Bronchial epithelial cell (primary cell): ENCODE results near the gene NR3C1. TPM values are rescaled to one million over a fixed set of nuclear protein-coding genes. Genes with fewer than 3 reads are reported as not detected.
A peak's percentile ranks its signal among the peaks of the same experiment; 100 is the strongest.

Experiments
- DNase-seq: peaks from one replicate; pipeline ENCODE4 v3.0.0-alpha.2; 2010; ENCODE audit warnings: low read depth
- FAIRE-seq: peaks from 2 replicates; lab custom pipeline; 2011; peaks lifted over from hg19 to GRCh38; lab: Jason Lieb, UNC
- H3K27me3 ChIP-seq: 2 replicates; pipeline ENCODE4 v1.5.1; 2011; ENCODE audit warnings: low read length; ENCODE audit not compliant: control insufficient read depth, insufficient read depth
- H3K36me3 ChIP-seq: 2 replicates; pipeline ENCODE4 v1.5.1; 2011; ENCODE audit warnings: low read length; ENCODE audit not compliant: control insufficient read depth, insufficient read depth
- H3K4me3 ChIP-seq: 2 replicates; pipeline ENCODE4 v1.5.1; 2011; ENCODE audit warnings: mild to moderate bottlenecking, low read depth, low read length, control low read depth
- total RNA-seq: library from RNA; depleted of rRNA; stranded (reverse); fragments of >200 nt; gene quantifications from 2 replicates; pipeline ENCODE4 v1.2.1, GENCODE V29; 2014
- TF ChIP-seq, protein P1 (sequence below): IDR thresholded peaks from 2 replicates; pipeline ENCODE4 v1.5.1; 2011; ENCODE audit warnings: mild to moderate bottlenecking, moderate library complexity, low read length, control low read depth, inconsistent platforms; ENCODE audit not compliant: insufficient read depth, severe bottlenecking

NR3C1 gene
- total RNA-seq, 1 donor from 2014 or later = 41.9 TPM

DNA sequence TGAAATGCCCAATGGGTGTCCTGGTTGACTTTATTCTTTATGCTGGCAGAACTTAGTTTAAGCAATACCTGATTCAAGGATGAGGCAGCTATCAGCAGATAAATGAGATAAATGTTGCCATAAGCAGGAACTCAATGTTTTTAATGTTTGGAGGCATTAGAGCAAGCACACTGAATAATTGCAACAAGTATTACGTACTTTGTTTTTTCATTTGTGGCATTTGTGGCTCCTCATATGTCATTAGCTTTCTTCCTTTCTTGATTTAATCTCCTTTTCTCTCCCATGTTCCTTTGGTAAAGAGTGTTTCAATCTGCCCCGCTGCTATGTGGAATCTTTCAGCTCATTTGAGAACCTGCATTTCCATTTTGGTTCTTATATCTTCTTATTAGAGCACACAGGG lies 6.4 kb upstream of the NR3C1 start:
- no peaks in the 10 kb centered on the region for H3K27me3 ChIP-seq
- H3K36me3 ChIP-seq = no peaks in the 10 kb centered on the region
- TF ChIP-seq, protein P1, sequence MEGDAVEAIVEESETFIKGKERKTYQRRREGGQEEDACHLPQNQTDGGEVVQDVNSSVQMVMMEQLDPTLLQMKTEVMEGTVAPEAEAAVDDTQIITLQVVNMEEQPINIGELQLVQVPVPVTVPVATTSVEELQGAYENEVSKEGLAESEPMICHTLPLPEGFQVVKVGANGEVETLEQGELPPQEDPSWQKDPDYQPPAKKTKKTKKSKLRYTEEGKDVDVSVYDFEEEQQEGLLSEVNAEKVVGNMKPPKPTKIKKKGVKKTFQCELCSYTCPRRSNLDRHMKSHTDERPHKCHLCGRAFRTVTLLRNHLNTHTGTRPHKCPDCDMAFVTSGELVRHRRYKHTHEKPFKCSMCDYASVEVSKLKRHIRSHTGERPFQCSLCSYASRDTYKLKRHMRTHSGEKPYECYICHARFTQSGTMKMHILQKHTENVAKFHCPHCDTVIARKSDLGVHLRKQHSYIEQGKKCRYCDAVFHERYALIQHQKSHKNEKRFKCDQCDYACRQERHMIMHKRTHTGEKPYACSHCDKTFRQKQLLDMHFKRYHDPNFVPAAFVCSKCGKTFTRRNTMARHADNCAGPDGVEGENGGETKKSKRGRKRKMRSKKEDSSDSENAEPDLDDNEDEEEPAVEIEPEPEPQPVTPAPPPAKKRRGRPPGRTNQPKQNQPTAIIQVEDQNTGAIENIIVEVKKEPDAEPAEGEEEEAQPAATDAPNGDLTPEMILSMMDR = no peak
- H3K4me3 ChIP-seq = no peak overlapping the region
- FAIRE-seq (no peak), DNase-seq (no peak)

DNA sequence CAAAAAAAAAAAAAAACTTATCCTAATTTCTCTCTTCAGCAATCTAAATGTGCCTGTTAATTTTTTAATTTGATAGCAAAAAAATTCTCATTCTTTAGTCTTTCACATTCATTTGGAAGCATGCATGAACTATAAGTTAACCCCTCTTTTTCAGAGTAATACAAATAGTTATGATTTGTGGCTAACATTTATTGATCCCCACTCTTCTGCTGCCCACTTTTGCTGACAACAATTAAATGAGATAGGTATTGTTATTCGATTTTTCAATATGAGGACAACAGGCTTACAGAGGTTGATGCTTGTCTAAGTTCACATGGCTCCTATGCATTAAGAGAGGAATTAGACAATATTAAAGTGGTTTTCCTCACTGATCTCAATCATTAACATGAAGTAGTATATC lies 2.9 kb upstream of the NR3C1 start:
- Histone ChIP-seq H3K36me3 (no peaks in the 10 kb centered on the region), H3K27me3 (no peaks in the 10 kb centered on the region), H3K4me3 (no peak overlapping the region)
- FAIRE-seq = no peak
- DNase-seq = no peak
- TF ChIP-seq, protein P1 = no peak

- FAIRE-seq = no peak
- peak overlapping the region; percentile 63 for H3K4me3 ChIP-seq
- TF ChIP-seq, protein P1 = no peak
Measured at GRCh38 chr5:143405849-143406098, 2.3 kb upstream of the NR3C1 start.

DNA sequence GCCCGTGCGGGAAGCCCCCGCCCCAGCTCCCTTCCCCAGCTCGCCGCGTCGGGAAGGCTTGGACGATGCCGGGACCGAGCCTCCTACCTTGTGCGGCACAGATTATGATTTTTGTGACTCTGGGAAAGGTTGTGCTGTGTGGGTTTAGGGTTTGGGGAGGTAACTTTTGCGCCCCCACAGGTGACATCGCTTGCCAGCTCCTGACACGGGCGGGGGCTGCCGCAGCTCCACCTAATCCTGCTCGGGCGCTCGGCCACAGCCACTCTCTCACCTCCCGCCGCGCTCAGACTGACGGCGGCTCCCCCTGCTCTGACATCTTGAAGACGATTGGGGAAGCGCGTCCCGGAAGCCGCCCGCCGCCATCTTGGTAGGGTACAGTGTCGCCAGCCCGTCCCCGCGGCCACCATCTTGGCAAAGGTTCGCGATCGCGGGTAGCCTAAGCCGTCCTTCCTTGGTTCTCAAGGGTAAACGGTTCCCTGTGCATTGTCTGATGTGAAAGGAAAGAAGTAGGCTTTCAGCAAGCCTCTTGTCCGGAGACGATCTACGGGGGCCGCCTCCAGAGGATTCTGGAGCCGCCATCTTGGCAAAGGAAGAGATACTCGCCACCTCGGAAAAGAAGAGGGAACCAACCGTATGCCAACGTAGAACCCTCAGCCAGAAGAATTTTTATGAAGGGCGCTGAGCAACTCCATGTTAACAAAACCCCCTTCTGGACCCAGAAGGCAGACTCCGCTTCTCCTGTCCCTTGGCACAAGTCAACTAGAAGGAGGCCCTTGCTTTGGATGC lies 1.8 kb upstream of the NR3C1 start:
- FAIRE-seq = no peak
- DNase-seq = peak; percentile 42

More at GRCh38 chr5:143405849-143406098, 2.3 kb upstream of the NR3C1 start:
- DNase-seq = peak; percentile 4
- no peaks in the 10 kb centered on the region for H3K36me3 ChIP-seq
- H3K27me3 ChIP-seq = no peaks in the 10 kb centered on the region

DNA sequence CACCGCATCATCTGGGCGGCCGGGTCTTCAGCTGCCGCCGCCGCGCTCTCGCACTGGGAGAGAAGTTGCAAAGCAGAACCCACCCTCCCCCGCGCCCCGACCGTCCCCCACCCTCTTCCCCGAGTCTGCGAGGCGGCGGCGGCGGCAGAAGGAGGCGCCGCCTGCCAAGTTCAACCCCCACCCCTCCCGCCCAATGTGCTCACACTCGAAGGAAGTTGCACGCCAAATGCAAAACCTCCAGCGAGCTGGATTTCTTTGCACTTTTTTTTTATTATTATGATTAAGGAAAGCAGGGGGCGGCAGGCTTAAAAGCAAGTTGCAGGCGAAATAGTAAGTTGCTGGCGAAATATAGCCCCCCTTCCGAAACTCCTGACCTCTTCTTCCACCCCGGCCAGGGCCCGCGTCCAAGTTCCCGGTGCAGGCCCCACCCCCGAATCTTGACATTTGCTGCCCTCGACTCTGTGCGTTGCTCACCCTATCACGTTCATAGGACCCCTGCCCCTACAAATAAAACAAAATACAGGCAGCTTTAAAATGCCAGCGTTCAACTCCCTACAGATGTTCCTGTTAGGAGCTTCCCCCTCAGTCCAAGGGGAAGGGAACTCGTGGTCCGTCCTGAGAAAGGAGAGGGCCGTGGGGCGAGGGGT lies 1.1 kb upstream of the NR3C1 start:
- TF ChIP-seq, protein P1 = no peak
- peak; percentile 76 for DNase-seq
- Histone ChIP-seq H3K36me3 (no peaks in the 10 kb centered on the region), H3K27me3 (no peaks in the 10 kb centered on the region), H3K4me3 (peak overlapping the region; percentile 63)
- FAIRE-seq = no peak

More for the DNA sequence above, 1.8 kb upstream of the NR3C1 start:
- TF ChIP-seq, protein P1 = peak; percentile 21
- Histone ChIP-seq H3K27me3 (no peaks in the 10 kb centered on the region), H3K36me3 (no peaks in the 10 kb centered on the region), H3K4me3 (peak overlapping the region; percentile 63)

DNA sequence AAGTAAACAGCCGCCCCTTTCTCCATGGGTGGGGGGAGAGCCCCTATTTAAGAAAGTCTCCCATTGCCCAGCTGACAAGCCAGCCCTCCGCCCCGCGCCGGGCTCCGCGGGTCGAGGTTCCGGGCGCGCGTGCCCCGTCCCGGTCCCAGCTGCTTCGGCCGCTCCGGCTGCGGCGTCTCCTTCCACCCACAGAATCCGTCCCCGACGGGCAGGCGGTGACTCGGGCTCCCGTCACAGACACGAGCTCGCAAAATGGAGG lies 223 bp downstream of the NR3C1 start:
- TF ChIP-seq, protein P1 = no peak
- Histone ChIP-seq H3K36me3 (no peaks in the 10 kb centered on the region), H3K4me3 (peak overlapping the region; percentile 63), H3K27me3 (no peaks in the 10 kb centered on the region)
- DNase-seq (no peak), FAIRE-seq (no peak)
